ENCODE results near the gene SMIM9. TPM values are rescaled to one million over a fixed set of nuclear protein-coding genes. Genes with fewer than 3 reads are reported as not detected.
"Not testable (repeated sequence)": the region's sequence is repeated elsewhere in the genome, so short reads cannot be mapped to it uniquely, and the experiment has no call there.

The SMIM9 gene
- total RNA-seq = not detected
- polyA plus RNA-seq (ENCODE audit: insufficient read depth in 1 of 8, insufficient read length in 8 of 8, low replicate concordance in 1 of 8) = not detected
- long read RNA-seq, donor 1 = 0 reads
- long read RNA-seq, donor 2 = 0 reads
- long read RNA-seq, donor 3 = 0 reads
- long read RNA-seq, donor 4 = 0 reads
- long read RNA-seq, donor 5 = 0 reads
- long read RNA-seq, donor 6 = 0 reads
- long read RNA-seq, donor 7 = 0 reads
- long read RNA-seq, donor 8 = 0 reads
- long read RNA-seq, donor 9 = 0 reads
- long read RNA-seq, donor 10 = 0 reads
- long read RNA-seq, donor 11 = 0 reads

- no peaks in the 10 kb centered on the region for H3K4me1 ChIP-seq (ENCODE audit: control insufficient read depth, insufficient read depth, low read length)
- no peaks in the 10 kb centered on the region for H3K36me3 ChIP-seq (ENCODE audit: control insufficient read depth, insufficient read depth, low read length)
- no peaks in the 10 kb centered on the region for H3K27me3 ChIP-seq (ENCODE audit: control insufficient read depth, insufficient read depth, low read length)
- no CpG with 5 or more reads among the region's 3 CpGs for WGBS (ENCODE audit: insufficient coverage)
- H3K9me3 ChIP-seq (replicated peaks; ENCODE audit: control insufficient read depth, low read depth, low read length) = no peaks in the 10 kb centered on the region
- H3K27ac ChIP-seq (ENCODE audit: low read length) = no peak within 1 kb of the TSS
- no peak for DNase-seq
- H3K4me3 ChIP-seq (ENCODE audit: low read length) = no peak within 1 kb of the TSS
These were observed at the start of gene SMIM9 for GRCh38 chrX:154834562-154834961. TSS of gene SMIM9 (minus strand) at chrX:154834662. CDS start at chrX:154830856, 3,806 bp downstream.

- not testable (repeated sequence) for H3K36me3 ChIP-seq (ENCODE audit: control insufficient read depth, insufficient read depth, low read length); H3K27me3 ChIP-seq (ENCODE audit: control insufficient read depth, insufficient read depth, low read length); H3K4me3 ChIP-seq (ENCODE audit: low read length); DNase-seq; H3K9me3 ChIP-seq (replicated peaks; ENCODE audit: control insufficient read depth, low read depth, low read length); H3K27ac ChIP-seq (ENCODE audit: low read length); H3K4me1 ChIP-seq (ENCODE audit: control insufficient read depth, insufficient read depth, low read length)
- WGBS (ENCODE audit: insufficient coverage) = no CpG with 5 or more reads among the region's 8 CpGs
These were observed 49.6 kb upstream of the SMIM9 start for GRCh38 chrX:154884069-154884468.

GRCh38 chrX:154873329-154873728 is 38.9 kb upstream of the SMIM9 start:
- no peak for DNase-seq
- no peaks in the 10 kb centered on the region for H3K9me3 ChIP-seq (replicated peaks; ENCODE audit: control insufficient read depth, low read depth, low read length)
- H3K27ac ChIP-seq (ENCODE audit: low read length) = no peak overlapping the region
- WGBS (ENCODE audit: insufficient coverage) = 80% methylated on average over 1 of the region's 2 CpGs
- H3K4me1 ChIP-seq (ENCODE audit: control insufficient read depth, insufficient read depth, low read length) = no peaks in the 10 kb centered on the region
- H3K4me3 ChIP-seq (ENCODE audit: low read length) = no peak overlapping the region
- H3K27me3 ChIP-seq (ENCODE audit: control insufficient read depth, insufficient read depth, low read length) = no peaks in the 10 kb centered on the region
- H3K36me3 ChIP-seq (ENCODE audit: control insufficient read depth, insufficient read depth, low read length) = no peaks in the 10 kb centered on the region

GRCh38 chrX:154868522-154868921 is 34.1 kb upstream of the SMIM9 start:
- H3K27ac ChIP-seq (ENCODE audit: low read length); H3K4me3 ChIP-seq (ENCODE audit: low read length); DNase-seq; H3K36me3 ChIP-seq (ENCODE audit: control insufficient read depth, insufficient read depth, low read length); H3K27me3 ChIP-seq (ENCODE audit: control insufficient read depth, insufficient read depth, low read length); H3K4me1 ChIP-seq (ENCODE audit: control insufficient read depth, insufficient read depth, low read length): not testable (repeated sequence)
- H3K9me3 ChIP-seq (replicated peaks; ENCODE audit: control insufficient read depth, low read depth, low read length) = peaks cover 15% of the 10 kb centered on the region

- Histone ChIP-seq H3K4me3 (ENCODE audit: low read length) (no peak overlapping the region), H3K27me3 (ENCODE audit: control insufficient read depth, insufficient read depth, low read length) (no peaks in the 10 kb centered on the region), H3K4me1 (ENCODE audit: control insufficient read depth, insufficient read depth, low read length) (no peaks in the 10 kb centered on the region), H3K27ac (ENCODE audit: low read length) (no peak overlapping the region), H3K9me3 (replicated peaks; ENCODE audit: control insufficient read depth, low read depth, low read length) (no peaks in the 10 kb centered on the region), H3K36me3 (ENCODE audit: control insufficient read depth, insufficient read depth, low read length) (no peaks in the 10 kb centered on the region)
- no peak for DNase-seq
These were observed 20.8 kb upstream of the SMIM9 start for GRCh38 chrX:154855256-154855655.

GRCh38 chrX:154850957-154851611 is 16.6 kb upstream of the SMIM9 start:
- Histone ChIP-seq H3K27ac (ENCODE audit: low read length) (no peak overlapping the region), H3K4me1 (ENCODE audit: control insufficient read depth, insufficient read depth, low read length) (no peaks in the 10 kb centered on the region), H3K4me3 (ENCODE audit: low read length) (no peak overlapping the region), H3K9me3 (replicated peaks; ENCODE audit: control insufficient read depth, low read depth, low read length) (no peaks in the 10 kb centered on the region), H3K36me3 (ENCODE audit: control insufficient read depth, insufficient read depth, low read length) (no peaks in the 10 kb centered on the region), H3K27me3 (ENCODE audit: control insufficient read depth, insufficient read depth, low read length) (no peaks in the 10 kb centered on the region)
- no CpG with 5 or more reads among the region's 1 CpG for WGBS (ENCODE audit: insufficient coverage)
- no peak for DNase-seq

- DNase-seq = peak; percentile 39
- Histone ChIP-seq H3K27ac (ENCODE audit: low read length) (no peak overlapping the region), H3K9me3 (replicated peaks; ENCODE audit: control insufficient read depth, low read depth, low read length) (peaks cover 5% of the 10 kb centered on the region), H3K27me3 (ENCODE audit: control insufficient read depth, insufficient read depth, low read length) (no peaks in the 10 kb centered on the region), H3K36me3 (ENCODE audit: control insufficient read depth, insufficient read depth, low read length) (no peaks in the 10 kb centered on the region), H3K4me1 (ENCODE audit: control insufficient read depth, insufficient read depth, low read length) (no peaks in the 10 kb centered on the region), H3K4me3 (ENCODE audit: low read length) (no peak overlapping the region)
- no CpG with 5 or more reads among the region's 2 CpGs for WGBS (ENCODE audit: insufficient coverage)
These were observed 6.4 kb upstream of the SMIM9 start for GRCh38 chrX:154840856-154841255.

- no peak overlapping the region for H3K4me3 ChIP-seq (ENCODE audit: low read length)
- H3K4me1 ChIP-seq (ENCODE audit: control insufficient read depth, insufficient read depth, low read length) = no peaks in the 10 kb centered on the region
- no peaks in the 10 kb centered on the region for H3K36me3 ChIP-seq (ENCODE audit: control insufficient read depth, insufficient read depth, low read length)
- no peaks in the 10 kb centered on the region for H3K27me3 ChIP-seq (ENCODE audit: control insufficient read depth, insufficient read depth, low read length)
- no CpG with 5 or more reads among the region's 1 CpG for WGBS (ENCODE audit: insufficient coverage)
- no peak for DNase-seq
- no peak overlapping the region for H3K27ac ChIP-seq (ENCODE audit: low read length)
- peaks cover 5% of the 10 kb centered on the region for H3K9me3 ChIP-seq (replicated peaks; ENCODE audit: control insufficient read depth, low read depth, low read length)
These were observed 1.7 kb upstream of the SMIM9 start for GRCh38 chrX:154836163-154836562.

GRCh38 chrX:154833746-154834274 is 652 bp downstream of the SMIM9 start:
- H3K4me1 ChIP-seq (ENCODE audit: control insufficient read depth, insufficient read depth, low read length) = no peaks in the 10 kb centered on the region
- H3K27me3 ChIP-seq (ENCODE audit: control insufficient read depth, insufficient read depth, low read length) = no peaks in the 10 kb centered on the region
- DNase-seq = no peak
- no peak overlapping the region for H3K4me3 ChIP-seq (ENCODE audit: low read length)
- no peak overlapping the region for H3K27ac ChIP-seq (ENCODE audit: low read length)
- no peaks in the 10 kb centered on the region for H3K36me3 ChIP-seq (ENCODE audit: control insufficient read depth, insufficient read depth, low read length)
- no peaks in the 10 kb centered on the region for H3K9me3 ChIP-seq (replicated peaks; ENCODE audit: control insufficient read depth, low read depth, low read length)
- WGBS (ENCODE audit: insufficient coverage) = no CpG with 5 or more reads among the region's 3 CpGs

GRCh38 chrX:154829926-154830442 is 4.5 kb downstream of the SMIM9 start:
- WGBS (ENCODE audit: insufficient coverage) = no CpG with 5 or more reads among the region's 1 CpG
- Histone ChIP-seq H3K27me3 (ENCODE audit: control insufficient read depth, insufficient read depth, low read length) (no peaks in the 10 kb centered on the region), H3K36me3 (ENCODE audit: control insufficient read depth, insufficient read depth, low read length) (no peaks in the 10 kb centered on the region), H3K9me3 (replicated peaks; ENCODE audit: control insufficient read depth, low read depth, low read length) (no peaks in the 10 kb centered on the region), H3K27ac (ENCODE audit: low read length) (no peak overlapping the region), H3K4me1 (ENCODE audit: control insufficient read depth, insufficient read depth, low read length) (no peaks in the 10 kb centered on the region), H3K4me3 (ENCODE audit: low read length) (no peak overlapping the region)
- no peak for DNase-seq

Data from muscle of leg (tissue), 16 donors.